OCI-LY1 (cell line): Measurements from ENCODE around the gene CC2D2A.

Experiments used
- EZH2 ChIP-seq: fragments of 200-600 bp; sonication (generic), shearing (Covaris generic); IDR thresholded peaks from 2 replicates; pipeline ENCODE4 v1.8.0; 2017; ENCODE audit warnings: borderline replicate concordance, mixed run types, mild to moderate bottlenecking, antibody characterized with exemption, low read length, moderate library complexity, mixed read lengths
- TF ChIP-seq, protein P1 (sequence below): fragments of 200-600 bp; sonication (generic), shearing (Covaris generic); IDR thresholded peaks from 2 replicates; pipeline ENCODE4 v1.5.1; 2017; ENCODE audit warnings: mild to moderate bottlenecking, antibody characterized with exemption, low read length, moderate library complexity, mixed read lengths

DNA sequence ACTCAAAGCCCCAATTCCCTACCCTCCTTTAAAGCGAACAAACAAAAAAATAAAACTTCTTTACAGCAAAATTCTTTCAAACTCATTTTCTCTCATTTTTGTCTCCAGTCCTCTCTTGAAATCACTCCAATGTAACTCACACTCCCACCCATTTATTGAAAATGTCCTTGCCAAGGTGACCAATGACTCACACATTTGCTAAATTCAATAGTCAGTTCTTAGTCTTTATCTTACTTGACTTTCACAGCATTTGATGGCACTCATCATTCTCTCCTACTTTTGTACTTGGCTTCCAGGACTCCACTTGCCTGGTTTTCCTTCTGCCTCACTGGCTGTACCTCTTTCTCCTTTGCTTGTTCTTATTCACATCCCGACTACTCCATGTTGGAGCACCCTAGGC lies 19.9 kb downstream of the CC2D2A start:
- no peak for TF ChIP-seq EZH2
- TF ChIP-seq, protein P1, sequence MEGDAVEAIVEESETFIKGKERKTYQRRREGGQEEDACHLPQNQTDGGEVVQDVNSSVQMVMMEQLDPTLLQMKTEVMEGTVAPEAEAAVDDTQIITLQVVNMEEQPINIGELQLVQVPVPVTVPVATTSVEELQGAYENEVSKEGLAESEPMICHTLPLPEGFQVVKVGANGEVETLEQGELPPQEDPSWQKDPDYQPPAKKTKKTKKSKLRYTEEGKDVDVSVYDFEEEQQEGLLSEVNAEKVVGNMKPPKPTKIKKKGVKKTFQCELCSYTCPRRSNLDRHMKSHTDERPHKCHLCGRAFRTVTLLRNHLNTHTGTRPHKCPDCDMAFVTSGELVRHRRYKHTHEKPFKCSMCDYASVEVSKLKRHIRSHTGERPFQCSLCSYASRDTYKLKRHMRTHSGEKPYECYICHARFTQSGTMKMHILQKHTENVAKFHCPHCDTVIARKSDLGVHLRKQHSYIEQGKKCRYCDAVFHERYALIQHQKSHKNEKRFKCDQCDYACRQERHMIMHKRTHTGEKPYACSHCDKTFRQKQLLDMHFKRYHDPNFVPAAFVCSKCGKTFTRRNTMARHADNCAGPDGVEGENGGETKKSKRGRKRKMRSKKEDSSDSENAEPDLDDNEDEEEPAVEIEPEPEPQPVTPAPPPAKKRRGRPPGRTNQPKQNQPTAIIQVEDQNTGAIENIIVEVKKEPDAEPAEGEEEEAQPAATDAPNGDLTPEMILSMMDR = no peak
